ENCODE measurements around the gene CROCC2. TPM values are rescaled to one million over a fixed set of nuclear protein-coding genes. Genes with fewer than 3 reads are reported as not detected.
A peak's percentile ranks its signal among the peaks of the same experiment; 100 is the strongest.

The CROCC2 gene
- total RNA-seq, 1 donor from 2014 or later, result not detected

DNA sequence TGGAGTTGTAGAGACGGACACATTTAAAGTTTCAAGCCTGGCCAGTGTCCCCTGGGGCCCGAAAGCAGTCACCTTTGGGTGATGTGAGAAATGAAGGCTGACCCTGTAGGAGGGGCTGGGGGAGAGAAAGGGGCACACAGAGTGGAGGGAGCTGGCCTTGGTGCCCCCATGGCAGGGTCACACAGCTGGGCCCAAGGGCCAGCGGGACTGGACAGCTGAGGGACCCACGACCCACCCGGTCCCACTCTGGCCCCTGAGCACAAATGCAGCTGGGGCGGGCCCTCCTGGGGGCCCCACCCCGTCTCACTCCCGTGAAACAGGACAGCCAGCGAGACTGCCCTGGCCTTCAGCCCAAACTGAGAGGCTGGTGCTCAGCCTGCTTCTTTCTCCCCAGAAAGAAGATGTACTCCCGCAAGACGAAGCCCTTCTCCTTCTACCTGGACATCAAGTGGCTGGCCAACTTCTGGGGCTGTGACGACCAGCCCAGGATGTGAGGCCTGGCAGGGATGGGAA lies 31.4 kb upstream of the CROCC2 start:
- Mint-ChIP-seq H3K36me3 (ENCODE audit: low read depth) (no peaks in the 10 kb centered on the region), H3K27me3 (ENCODE audit: low read depth) (no peaks in the 10 kb centered on the region), H3K9me3 (no peaks in the 10 kb centered on the region), H3K4me1 (no peaks in the 10 kb centered on the region), H3K4me3 (no peak overlapping the region), H3K27ac (ENCODE audit: unreplicated experiment) (no peak overlapping the region)
- DNase-seq (ENCODE audit: low read depth, low spot score), result no peak
- TF ChIP-seq, protein P1, sequence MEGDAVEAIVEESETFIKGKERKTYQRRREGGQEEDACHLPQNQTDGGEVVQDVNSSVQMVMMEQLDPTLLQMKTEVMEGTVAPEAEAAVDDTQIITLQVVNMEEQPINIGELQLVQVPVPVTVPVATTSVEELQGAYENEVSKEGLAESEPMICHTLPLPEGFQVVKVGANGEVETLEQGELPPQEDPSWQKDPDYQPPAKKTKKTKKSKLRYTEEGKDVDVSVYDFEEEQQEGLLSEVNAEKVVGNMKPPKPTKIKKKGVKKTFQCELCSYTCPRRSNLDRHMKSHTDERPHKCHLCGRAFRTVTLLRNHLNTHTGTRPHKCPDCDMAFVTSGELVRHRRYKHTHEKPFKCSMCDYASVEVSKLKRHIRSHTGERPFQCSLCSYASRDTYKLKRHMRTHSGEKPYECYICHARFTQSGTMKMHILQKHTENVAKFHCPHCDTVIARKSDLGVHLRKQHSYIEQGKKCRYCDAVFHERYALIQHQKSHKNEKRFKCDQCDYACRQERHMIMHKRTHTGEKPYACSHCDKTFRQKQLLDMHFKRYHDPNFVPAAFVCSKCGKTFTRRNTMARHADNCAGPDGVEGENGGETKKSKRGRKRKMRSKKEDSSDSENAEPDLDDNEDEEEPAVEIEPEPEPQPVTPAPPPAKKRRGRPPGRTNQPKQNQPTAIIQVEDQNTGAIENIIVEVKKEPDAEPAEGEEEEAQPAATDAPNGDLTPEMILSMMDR (conservative IDR thresholded peaks at IDR 0.05), result no peak

DNA sequence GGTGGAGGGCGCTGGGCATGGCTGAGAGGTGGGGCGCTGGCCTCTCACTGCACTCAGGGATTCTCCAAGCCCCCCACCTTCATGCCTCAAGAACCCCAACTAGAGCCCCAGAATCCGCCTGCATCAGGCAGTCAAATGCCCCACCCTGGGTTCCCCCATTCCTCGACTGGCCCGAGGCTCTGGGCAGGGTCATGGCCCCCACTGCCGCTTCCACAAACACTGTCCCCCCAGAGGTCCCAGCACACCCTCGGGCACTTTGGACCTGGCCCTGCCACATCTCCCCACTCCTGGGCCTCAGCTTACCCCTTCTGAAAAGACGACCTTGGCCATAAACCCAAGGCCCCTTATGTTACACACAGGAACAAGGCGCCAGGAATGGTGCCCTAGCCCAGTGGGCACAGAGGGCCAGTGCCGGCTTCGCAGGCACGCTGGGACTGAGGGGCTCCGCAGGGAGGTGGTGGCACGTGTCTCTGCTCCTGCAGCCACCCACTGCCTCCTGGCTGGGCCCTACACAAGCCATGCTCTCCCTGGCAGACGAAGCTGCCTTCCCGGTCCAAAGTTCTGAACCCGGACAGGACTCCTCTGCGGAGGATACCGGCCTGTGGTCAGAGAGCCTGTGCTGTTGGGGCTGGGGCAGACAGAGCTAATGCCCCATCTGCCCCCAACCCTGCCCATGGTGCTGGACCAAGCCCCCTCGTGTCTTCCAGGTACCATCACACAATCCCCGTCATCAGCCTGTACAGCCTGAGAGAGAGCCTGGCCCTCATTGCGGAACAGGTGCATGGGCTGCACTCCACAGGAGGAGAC lies 30.7 kb upstream of the CROCC2 start:
- H3K4me3 Mint-ChIP-seq, result no peak overlapping the region
- no peaks in the 10 kb centered on the region for H3K36me3 Mint-ChIP-seq (ENCODE audit: low read depth)
- no peaks in the 10 kb centered on the region for H3K9me3 Mint-ChIP-seq
- no peak overlapping the region for H3K27ac Mint-ChIP-seq (ENCODE audit: unreplicated experiment)
- TF ChIP-seq, protein P1 (conservative IDR thresholded peaks at IDR 0.05), result no peak
- H3K4me1 Mint-ChIP-seq, result no peaks in the 10 kb centered on the region
- DNase-seq (ENCODE audit: low read depth, low spot score), result no peak
- peaks cover 2% of the 10 kb centered on the region for H3K27me3 Mint-ChIP-seq (ENCODE audit: low read depth)

DNA sequence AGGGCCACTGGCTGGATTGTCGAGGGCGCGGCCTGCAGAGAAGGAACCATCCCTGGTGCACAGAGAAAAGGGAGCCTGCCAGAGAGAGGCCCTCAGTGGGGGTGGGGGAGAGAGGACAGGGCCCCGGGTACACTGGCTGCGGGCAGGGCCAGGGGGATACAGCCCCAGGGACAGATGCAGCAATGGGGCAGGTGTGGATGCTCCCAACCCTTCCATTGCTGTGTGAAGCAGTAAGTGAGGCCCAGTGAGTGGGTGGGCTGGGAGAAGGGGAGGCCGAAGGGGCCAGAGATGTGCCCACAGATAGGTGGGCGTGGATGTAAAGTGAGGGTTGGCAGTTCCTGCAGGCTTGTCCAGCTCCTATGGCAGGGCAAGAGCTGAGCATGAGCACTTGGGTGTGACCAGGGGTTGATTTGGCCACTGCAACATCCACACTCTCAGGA lies 30.1 kb upstream of the CROCC2 start:
- Mint-ChIP-seq H3K4me1 (no peaks in the 10 kb centered on the region), H3K9me3 (no peaks in the 10 kb centered on the region), H3K36me3 (ENCODE audit: low read depth) (no peaks in the 10 kb centered on the region), H3K4me3 (no peak overlapping the region), H3K27ac (ENCODE audit: unreplicated experiment) (no peak overlapping the region), H3K27me3 (ENCODE audit: low read depth) (peaks cover 2% of the 10 kb centered on the region)
- TF ChIP-seq, protein P1 (conservative IDR thresholded peaks at IDR 0.05), result no peak
- no peak for DNase-seq (ENCODE audit: low read depth, low spot score)

DNA sequence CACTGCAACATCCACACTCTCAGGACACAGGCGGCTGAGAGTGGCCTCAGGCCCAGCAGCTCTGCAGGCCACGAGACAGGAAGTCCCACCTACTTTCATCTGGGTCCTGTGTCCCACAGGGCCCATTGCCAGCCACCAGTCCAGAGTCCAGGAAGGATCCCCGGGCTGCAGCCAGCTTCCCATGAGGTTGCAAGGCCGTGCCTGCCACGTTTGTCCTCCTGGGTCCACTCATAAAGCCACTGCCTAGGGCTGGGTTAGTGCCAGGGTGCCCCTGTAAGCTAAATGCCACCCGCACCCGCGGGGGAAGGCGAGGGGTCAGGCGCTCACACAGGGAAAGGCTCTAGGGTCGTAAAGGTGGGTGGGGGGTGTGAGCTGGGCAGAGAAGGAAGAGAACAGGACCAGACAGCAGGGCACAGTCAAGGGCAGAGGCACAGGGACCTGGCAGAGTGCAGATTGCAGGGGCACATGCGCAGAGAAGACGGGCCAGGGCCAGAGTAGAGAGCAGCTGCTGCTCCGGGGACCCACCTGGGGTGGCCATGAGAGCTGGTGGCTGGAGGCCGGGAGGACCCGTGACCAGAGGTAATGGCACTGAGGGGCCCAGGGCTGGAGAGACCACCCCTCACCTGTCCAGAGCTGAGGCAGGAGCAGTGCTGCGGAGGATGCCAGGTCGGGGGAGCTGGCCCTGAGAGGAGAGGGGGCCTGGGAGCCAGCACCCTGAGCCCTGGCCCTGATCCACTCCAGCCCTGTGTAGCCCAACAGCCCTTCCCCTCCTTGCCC lies 29.5 kb upstream of the CROCC2 start:
- Mint-ChIP-seq H3K36me3 (ENCODE audit: low read depth) (no peaks in the 10 kb centered on the region), H3K4me3 (no peak overlapping the region), H3K4me1 (no peaks in the 10 kb centered on the region), H3K27me3 (ENCODE audit: low read depth) (peaks cover 2% of the 10 kb centered on the region), H3K27ac (ENCODE audit: unreplicated experiment) (peak overlapping the region; percentile 43), H3K9me3 (no peaks in the 10 kb centered on the region)
- no peak for DNase-seq (ENCODE audit: low read depth, low spot score)
- TF ChIP-seq, protein P1 (conservative IDR thresholded peaks at IDR 0.05), result no peak

DNA sequence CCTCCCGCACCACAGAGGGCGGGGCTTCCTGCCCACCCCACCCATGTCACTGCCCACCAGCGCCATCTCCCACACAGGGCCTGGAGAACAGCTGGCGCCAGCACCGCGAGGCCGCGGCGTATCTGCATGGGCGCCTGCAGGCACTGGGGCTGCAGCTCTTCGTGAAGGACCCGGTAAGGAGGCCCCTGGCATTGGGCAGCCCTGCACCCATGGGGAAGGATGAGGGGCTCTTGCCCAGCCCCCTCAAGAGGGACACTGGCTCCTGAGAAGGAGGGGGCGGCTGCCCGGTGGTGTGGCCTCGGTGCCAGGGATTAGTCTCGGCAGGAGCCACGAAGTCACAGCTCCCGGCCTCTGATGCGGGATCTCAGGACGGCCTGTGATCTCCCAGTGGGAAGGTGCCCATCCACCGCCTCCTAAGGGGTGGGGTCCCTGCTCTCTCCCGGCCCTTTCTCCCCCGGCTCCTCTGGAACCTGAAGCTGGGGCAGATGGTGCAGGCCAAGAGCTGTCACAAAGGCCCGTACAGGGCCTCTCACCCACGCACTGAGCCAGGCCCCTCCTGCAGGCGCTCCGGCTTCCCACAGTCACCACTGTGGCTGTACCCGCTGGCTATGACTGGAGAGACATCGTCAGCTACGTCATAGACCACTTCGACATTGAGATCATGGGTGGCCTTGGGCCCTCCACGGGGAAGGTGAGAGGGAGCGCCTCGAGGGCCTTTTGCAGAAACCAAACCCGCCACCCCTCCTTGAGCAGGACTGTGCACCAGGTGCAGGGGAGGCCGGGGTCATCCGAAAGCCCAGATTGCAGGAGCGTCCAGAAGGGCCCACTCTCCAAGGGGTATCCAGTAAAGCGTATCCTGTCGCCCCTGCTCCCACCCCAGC lies 28.4 kb upstream of the CROCC2 start:
- Mint-ChIP-seq H3K4me1 (no peaks in the 10 kb centered on the region), H3K27ac (ENCODE audit: unreplicated experiment) (no peak overlapping the region), H3K9me3 (no peaks in the 10 kb centered on the region), H3K36me3 (ENCODE audit: low read depth) (no peaks in the 10 kb centered on the region), H3K27me3 (ENCODE audit: low read depth) (peaks cover 5% of the 10 kb centered on the region), H3K4me3 (no peak overlapping the region)
- TF ChIP-seq, protein P1 (conservative IDR thresholded peaks at IDR 0.05), result no peak
- no peak for DNase-seq (ENCODE audit: low read depth, low spot score)

All from neural crest cell (in vitro differentiated cells).